ENCODE results near the gene DIPK1B.

DNA sequence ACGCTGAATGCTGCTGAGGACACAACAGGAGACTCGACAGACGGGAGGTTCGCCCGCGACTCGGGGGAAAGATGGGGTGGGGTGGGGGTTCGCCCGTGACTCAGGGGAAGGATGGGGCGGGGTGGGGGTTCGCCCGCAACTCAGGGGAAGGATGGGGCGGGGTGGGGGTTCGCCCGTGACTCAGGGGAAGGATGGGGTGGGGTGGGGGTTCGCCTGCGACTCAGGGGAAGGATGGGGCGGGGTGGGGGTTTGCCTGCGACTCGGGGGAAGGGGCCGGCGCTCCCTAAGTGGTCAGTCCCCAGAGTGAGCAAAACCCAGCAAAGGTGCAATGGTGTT, 33.8 kb downstream of the DIPK1B start:
- TF ChIP-seq, protein P1, sequence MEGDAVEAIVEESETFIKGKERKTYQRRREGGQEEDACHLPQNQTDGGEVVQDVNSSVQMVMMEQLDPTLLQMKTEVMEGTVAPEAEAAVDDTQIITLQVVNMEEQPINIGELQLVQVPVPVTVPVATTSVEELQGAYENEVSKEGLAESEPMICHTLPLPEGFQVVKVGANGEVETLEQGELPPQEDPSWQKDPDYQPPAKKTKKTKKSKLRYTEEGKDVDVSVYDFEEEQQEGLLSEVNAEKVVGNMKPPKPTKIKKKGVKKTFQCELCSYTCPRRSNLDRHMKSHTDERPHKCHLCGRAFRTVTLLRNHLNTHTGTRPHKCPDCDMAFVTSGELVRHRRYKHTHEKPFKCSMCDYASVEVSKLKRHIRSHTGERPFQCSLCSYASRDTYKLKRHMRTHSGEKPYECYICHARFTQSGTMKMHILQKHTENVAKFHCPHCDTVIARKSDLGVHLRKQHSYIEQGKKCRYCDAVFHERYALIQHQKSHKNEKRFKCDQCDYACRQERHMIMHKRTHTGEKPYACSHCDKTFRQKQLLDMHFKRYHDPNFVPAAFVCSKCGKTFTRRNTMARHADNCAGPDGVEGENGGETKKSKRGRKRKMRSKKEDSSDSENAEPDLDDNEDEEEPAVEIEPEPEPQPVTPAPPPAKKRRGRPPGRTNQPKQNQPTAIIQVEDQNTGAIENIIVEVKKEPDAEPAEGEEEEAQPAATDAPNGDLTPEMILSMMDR (conservative IDR thresholded peaks at IDR 0.05): no peak
- no peak for TF ChIP-seq ZFX (IDR thresholded peaks at IDR 0.05)
